ENCODE measurements around the gene PITPNM2.

The PITPNM2 gene

DNA sequence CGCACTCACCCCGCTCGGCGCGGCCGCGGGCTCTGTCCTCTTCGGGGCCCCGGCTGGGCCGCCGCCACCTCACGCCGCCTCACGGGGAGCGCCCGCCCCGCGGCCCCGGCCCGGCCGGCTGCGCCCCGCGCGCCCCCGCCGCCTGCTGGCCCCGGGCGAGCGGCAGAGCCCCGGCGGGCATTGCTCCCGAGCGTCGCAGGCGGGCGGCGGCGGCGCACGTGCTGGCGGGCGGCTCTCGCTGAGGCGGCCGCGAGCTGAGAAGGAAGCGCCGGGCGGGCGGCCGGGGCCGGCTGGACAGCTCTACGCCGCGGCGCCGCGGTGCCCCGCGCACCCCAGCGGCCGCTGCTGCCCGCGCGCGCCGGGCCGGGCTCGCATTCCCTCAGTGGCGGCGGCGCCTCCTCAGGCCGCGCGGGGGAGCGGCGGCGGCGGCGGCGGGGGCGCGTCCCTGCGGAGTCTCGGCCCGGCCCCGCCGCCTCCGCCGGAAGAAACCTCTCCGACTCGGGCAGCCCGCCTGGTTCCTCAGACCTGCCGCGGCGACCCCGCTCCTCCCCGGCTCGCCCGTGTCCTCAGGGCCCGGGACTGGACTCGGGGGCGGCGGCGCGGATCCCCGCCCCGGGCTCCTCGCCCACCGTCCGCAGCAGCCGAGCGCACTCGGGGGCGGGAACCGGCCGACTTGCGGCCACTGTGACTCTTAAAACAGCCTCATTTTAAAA is at the start of gene PITPNM2:
PITPNM2 (minus strand) TSS at position 347 of the 713 bp plus-strand sequence. CDS start 116,500 bp downstream, outside the sequence.
- H3K27ac ChIP-seq, result peak within 1 kb of the TSS; percentile 29
- no peak for DNase-seq (ENCODE audit: low read depth, low spot score)

DNA sequence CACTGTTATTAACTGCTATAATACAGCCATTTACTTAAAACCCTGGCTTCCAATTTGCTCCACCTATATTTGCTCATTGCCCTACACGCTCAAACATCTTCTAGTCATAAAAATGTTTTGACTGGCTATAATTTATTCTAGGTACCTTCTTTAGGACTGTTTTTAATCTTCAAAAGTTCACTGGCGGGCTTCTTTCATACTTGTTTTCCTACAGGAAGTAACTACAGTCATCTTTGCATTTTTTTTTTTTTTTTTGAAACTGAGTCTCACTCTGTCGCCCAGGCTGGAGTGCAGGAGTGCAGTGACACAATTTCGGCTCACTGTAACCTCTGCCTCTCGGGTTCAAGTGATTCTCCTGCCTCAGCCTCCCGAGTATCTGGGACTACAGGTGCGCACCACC is 49.5 kb upstream of the PITPNM2 start:
- H3K27ac ChIP-seq, result no peak overlapping the region
- no peak for DNase-seq (ENCODE audit: low read depth, low spot score)

DNA sequence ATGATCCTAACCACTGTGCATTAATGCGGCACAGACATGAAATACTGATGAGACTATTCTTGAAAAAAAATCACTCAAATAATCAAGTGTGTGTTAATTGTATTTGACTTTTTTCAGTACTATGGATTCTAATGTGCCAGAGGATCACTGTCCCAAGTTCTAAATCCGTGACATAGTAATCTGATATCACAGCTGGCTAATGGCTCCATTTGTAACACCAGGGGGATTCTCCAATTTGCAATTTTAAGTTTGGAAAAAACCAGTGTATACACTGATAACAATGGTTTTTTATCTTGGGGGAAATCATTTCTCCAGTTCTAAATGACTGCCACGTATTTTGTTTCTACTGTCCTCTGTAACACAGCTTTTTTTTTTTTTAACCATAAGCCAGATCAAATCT is 49.0 kb upstream of the PITPNM2 start:
- DNase-seq (ENCODE audit: low read depth, low spot score), result no peak
- no peak overlapping the region for H3K27ac ChIP-seq

DNA sequence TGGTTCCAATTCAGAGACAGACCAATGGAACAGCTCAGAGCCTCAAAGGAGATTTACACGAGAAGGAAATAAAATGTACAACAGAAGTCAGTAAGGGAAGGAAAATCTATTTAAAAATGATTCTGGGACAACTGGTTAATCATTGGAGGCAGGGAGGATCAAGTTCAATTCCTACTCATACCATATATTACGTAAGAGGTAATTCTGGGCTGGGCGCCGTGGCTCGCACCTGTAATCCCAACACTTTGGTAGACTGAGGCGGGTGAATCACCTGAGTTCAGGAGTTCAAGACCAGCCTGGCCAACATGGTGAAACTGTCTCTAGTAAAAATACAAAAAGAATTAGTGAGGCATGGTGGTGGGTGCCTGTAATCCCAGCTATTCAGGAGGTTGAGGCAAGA is 36.7 kb upstream of the PITPNM2 start:
- H3K27ac ChIP-seq, result no peak overlapping the region
- DNase-seq (ENCODE audit: low read depth, low spot score), result no peak

DNA sequence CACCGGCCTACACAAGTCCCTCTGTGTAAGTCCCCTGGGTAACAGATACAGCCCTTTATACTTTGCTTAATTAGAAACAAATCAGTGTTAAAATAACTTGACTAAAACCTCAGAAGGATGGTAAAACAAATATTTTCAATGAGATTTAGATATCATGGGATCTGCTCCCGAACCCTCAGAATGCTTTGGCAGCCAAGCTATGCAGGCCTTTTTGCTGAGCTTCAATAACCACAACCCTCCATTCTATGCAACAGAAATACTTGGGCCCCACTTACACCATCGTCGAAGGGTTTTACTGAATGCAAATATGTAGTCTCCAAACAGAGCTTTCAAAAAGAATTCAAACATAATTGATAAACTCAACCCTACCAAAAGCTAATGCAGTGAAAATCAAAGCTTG is 29.3 kb upstream of the PITPNM2 start:
- no peak for DNase-seq (ENCODE audit: low read depth, low spot score)
- no peak overlapping the region for H3K27ac ChIP-seq

DNA sequence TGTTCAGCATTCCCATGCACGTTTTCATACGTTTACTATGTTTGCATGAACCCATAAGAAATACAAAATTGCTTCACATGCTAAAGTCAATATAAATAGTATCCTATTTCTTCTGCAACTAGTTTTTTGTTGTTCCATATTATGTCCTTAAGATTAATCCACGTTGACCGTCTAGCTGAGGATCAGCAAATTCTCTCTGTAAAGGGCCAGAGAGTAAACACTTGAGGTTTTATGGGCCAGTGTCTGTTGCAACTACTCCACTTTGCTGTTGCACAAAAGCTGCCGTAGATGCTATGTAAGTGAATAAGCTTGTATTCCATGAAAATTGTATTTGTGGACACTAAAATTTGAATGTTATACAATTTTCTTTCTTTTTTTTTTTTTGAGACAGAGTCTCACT is 21.1 kb upstream of the PITPNM2 start:
- no peak overlapping the region for H3K27ac ChIP-seq
- no peak for DNase-seq (ENCODE audit: low read depth, low spot score)

DNA sequence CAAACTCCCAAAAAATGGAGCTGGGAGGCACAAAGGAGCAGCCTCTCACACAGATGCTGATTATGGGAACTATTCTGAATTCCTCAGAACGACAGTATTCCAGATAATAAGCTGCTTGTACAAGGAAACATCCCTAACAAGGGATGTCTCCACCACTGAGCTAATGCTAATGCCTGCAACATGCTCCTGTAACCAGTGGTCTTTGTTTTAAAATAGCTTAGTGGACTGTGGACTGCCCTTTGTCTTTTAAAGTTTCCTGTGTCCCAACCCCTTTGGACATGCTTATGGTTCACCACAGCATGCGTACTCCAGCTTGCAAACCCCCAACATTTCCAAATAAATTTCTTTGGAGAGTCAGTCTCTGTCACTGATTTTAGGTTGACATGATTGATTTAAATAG is 16.4 kb upstream of the PITPNM2 start:
- H3K27ac ChIP-seq, result no peak overlapping the region
- DNase-seq (ENCODE audit: low read depth, low spot score), result no peak

DNA sequence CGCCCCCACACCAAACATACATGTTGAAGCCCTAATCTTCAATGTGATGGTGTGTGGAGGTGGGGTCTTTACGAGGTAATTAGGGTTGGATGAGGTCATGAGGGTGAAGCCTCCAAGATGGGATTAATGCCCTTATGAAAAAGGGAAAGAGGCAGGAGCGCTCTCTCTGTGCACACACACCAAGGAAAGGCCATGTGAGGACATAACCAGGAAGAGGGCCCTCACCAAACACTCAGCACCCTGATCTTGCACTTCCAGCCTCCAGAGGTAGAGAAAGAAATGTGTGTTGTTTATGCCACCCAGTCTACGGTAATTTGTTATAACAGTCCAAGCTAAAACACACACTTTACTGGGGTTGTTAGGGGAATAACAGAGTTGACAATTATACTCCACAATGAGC is 14.6 kb upstream of the PITPNM2 start:
- H3K27ac ChIP-seq, result no peak overlapping the region
- no peak for DNase-seq (ENCODE audit: low read depth, low spot score)

DNA sequence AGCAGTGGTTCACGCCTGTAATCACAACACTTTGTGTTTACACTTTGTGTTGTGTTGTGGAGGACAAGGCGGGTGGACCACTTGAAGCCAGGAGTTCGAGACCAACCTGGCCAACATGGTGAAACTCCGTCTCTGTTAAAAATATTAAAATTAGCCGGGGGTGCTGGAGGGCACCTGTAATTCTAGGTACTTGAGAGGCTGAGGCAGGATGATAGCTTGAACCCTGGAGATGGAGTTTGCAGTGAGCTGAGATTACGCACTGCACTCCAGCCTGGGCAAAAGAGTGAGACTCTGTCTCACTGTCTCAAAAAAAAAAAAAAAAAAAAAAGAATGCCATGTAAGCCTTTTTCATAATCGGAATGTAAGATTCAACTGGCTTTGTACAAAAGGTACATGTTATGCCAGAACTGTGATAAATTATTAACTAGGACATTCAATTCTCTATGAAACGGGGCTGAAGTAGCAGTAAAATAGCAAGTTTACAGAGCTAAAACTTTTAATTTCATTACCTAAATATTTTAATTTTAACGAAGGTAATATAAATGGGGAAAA is 13.9 kb upstream of the PITPNM2 start:
- no peak for DNase-seq (ENCODE audit: low read depth, low spot score)
- H3K27ac ChIP-seq, result no peak overlapping the region

DNA sequence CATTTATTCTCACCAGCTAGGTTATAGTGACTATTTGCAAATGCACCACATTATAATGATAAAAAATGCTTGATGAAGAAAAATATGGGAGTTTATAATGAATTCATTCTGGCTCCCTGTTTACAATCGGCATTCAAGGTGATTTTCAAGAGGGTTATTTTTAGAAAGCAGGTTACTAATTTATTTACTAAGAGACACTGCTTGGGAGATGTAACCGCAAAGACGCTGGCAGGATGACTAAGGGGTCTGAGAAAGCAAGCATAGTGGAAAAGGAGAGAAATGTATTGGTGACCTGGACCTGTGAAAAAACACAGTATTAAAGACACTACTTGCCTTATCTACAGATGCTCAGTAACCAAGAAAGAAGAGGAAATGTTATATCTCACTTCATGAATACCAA is 13.3 kb upstream of the PITPNM2 start:
- DNase-seq (ENCODE audit: low read depth, low spot score), result no peak
- no peak overlapping the region for H3K27ac ChIP-seq

DNA sequence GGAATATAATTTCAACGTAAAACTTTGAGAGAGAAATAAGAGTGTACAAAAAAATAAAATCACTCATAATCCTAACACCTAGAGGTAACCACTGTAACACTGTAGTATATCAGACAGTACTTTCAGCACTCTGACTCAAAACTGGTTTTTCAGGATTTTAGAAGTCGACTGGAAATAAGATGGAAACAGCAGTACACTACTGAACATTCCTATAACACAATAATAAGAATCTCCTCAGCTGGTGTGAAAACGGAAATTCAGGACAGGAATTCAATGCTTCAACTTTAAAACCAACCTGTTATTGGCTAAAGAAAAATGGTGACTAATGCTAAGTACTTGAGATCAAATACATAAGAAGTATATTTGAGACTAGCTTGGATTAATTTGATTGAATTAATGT is 12.3 kb upstream of the PITPNM2 start:
- peak; percentile 34 for DNase-seq (ENCODE audit: low read depth, low spot score)
- H3K27ac ChIP-seq, result peak overlapping the region; percentile 33

DNA sequence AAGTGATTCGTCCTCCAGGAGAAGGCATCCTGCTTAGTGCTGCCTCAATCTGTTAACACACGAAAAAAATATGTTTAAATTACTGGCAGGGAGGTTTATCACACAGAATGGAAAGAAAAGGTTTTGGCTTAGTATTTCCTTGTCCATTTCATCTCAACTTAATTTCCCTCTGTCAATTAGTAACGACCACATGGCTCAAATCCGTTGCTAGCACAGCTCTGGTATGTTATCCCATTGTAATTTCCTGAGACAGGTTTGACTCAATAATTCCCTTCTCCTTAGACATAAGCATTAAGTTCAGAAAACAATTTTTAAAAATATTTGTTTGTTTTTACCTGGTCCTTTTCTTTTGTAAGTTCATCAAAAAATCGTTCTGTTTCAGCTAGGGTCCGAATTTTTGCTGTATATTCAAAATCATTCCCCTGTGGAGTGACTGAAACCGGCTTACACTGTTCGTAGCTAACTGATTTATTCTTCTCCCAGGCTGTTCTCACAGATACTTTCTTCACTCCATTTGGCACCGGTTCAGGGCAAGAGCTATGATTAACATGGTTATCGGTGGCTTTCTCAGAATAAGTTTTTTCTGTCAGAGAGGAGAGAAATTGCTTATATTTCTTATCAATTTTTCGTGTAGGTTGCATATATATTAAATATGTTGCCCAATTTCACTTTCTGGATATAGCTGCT is 10.1 kb upstream of the PITPNM2 start:
- no peak for DNase-seq (ENCODE audit: low read depth, low spot score)
- no peak overlapping the region for H3K27ac ChIP-seq

DNA sequence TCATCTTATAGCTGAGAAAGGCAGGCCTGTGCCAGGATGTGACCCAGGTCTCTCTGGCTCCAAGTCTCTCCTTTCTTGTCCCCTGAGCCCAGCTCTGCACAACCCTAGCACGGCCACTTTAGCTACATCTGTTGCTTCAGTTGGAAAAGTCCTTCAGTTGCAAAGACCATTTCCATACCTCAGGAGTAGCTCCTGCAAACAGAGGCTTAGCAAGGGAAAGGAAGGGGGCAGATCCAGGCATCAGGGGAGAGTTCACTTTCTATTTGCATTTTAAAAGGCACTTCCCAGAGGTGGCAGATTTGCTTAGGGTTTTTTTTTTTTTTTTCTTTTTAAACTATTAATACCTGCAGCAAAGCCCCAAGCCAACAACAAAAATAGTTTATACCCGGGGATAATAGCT is 3.0 kb upstream of the PITPNM2 start:
- H3K27ac ChIP-seq, result no peak overlapping the region
- no peak for DNase-seq (ENCODE audit: low read depth, low spot score)

DNA sequence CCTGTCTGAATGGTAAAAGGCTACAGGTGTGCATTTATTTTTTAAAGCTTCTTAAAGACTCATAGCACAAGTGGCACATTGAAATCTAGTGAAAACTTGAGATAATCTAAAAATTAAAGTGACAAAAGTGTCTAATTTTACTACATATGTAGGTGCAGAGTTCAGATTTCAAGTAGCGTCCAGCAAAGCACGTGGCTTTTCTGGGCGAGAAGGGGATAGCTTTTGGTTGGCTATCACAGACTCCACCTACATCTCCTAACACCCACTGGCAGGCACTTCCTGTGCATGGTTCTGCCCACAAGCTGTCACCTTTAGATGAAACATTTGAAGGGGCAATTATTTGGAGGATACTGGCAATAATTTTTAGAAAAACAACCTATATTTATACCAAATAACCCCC is 1.9 kb upstream of the PITPNM2 start:
- H3K27ac ChIP-seq, result no peak overlapping the region
- DNase-seq (ENCODE audit: low read depth, low spot score), result no peak

DNA sequence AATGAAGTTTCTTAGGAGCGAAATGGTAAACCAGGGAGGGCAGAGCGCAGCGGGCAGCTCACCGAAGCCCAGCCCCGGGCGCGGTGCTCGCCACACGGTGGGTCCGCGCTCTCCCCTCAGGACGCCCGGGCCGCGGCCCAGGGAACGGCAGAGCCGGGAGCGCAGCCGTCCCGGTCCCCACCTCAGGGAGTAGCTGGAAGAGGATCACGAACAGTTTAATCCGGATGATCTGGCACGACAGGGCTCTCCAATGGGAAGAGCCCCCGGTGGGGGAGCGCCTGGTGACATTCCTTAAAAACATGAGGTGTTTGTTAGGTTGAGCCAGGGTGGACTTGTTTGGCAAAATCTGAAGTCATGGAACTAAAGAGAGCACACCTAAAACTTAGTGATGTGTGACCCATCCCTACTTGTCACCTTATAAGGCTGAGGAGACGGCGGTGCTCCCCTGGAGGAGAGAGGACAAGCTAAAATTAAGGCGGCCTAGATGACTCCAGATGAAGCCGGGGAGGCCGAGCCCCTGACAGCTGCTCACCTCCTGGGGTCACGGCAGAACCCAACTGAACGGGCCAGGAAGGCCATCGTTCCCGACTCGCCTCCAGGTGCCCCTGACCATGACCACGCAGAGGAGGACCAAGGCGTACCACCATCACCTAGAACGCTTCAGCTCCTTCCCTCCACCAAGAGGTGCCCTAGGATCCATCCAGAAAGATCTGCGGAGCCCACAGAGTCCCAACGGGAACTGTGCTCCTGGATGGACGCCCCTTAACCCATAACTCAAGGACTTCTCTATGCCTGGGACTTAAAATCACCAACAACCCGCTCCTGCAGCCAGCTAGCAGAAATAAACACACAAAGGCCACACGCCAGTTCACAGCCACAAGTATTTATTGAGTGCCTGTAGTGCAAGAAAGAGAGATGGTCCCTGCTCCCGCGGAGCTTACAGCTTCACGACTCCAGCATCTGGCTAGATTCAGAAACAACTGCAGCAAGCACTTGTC is 866 bp upstream of the PITPNM2 start:
- H3K27ac ChIP-seq, result peak overlapping the region; percentile 29

DNA sequence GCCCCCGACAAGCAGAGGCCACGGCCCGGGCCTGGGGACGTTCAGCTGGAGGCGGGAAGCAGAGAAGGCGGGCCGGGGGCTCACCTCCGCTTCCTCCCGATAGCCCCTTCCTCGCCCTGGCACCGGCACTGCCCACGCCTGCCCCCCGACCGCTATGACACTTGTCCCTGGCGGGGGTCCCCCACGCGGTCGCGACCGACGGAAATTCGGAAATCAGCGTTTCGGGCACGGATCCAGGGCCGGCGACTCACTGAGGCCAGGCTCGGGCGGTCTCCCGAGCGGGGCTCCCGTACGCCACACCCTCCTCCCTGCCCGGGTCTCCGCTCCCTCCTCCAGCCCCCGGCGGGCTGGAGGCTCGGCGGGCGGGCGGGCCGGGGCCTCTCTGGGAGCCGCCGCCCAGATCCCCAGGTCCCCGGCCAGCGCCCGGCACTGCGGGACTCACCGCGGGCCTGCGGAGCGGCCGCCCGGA is 581 bp downstream of the PITPNM2 start:
- no peak for DNase-seq (ENCODE audit: low read depth, low spot score)

More for the DNA sequence above, 866 bp upstream of the PITPNM2 start:
- DNase-seq (ENCODE audit: low read depth, low spot score), result no peak

DNA sequence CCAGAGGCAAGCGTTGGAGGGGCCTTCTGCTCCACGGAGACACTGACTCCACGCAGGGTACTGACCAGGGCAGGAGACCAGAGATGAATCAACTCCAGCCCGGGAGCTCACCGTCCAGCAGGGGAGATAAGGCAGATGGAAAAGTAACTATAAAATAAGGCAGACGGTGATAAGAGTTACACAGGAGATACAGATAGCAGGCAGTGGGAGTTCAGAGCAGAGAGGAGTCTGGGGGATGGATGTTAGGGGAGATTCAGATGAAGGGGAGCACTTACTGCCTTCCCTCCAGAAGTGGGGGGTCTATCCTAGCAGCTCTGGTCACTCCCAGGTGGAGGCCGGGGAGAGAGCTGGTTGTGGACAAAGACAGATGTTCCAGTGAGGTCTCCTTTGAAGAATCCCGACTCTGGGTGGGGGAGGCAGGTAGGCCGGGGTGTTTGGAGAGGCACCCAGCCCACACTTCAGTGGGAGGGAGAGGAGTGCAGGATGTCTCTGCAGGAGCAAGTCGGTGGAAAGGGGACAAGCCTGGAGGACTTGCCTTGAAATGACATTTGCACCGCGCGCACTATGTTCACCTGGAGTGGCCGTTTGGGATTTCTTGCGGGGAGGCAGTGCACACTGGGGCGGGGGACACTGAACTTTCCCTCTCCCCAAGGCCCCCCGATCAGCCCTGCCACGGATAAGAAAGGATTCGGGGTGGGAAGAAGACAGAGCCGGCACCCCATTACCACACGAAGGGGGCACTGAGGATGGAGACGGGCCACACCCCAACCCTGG is 1.2 kb downstream of the PITPNM2 start:
- no peak for DNase-seq (ENCODE audit: low read depth, low spot score)
- H3K27ac ChIP-seq, result no peak overlapping the region

More for the DNA sequence above, 581 bp downstream of the PITPNM2 start:
- H3K27ac ChIP-seq, result no peak overlapping the region

DNA sequence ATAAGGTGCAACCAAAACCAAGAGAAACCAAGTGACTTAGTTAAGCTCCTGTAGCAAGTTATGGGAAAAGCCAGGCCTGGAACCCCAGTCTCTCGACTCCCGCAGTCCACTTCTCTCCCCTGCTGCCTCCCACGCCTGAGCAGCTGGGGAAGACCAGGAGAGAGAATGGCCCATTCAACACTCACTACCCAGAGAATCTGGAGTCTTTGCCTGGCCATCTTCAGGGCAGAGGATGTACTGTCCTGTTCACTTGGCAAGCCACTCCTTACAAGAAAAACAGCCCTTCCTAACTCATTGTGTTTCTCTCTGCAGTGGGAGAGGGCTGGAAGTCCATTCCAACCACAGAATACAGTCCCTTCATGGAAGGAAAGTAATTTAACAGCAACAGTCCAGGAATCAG is 1.8 kb downstream of the PITPNM2 start:
- no peak for DNase-seq (ENCODE audit: low read depth, low spot score)
- no peak overlapping the region for H3K27ac ChIP-seq

DNA sequence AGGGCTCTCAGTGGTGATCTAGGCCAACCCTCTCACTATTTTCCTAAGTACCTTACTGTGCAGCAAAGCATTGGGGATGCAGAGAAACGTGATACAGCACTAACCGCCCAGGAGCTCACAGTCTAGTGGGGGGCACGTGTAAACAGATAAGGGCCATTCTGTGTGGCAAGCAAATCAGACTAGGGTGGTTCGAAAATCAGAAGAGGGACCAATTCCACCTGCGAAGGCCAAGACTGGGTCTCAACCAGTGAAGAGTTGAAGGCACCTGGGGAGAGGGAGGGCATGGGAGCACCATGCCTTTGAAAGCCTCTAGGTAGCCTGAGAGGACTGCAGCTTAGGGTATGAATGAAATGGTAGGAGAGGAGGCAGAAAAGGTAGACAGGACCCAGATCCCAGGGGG is 2.2 kb downstream of the PITPNM2 start:
- no peak overlapping the region for H3K27ac ChIP-seq
- DNase-seq (ENCODE audit: low read depth, low spot score), result no peak

DNA sequence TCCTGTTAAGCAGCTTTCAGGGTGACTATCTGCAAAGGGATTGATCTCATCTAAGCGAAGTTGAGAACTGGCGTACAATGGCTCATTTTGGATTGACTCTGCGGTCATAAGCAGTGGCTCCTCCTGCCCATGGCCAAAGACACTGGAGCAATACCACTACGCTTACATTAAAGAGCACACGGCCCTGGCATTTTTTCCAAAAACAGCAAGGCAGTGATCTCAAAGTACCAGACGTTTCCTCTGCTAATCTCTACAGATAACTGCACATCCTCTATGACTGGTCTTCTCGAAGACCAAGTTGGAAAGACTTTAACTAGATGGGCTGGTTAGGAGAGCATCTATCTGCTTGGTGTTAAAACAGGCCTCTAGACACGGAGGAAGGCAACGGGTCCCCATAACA is 2.7 kb downstream of the PITPNM2 start:
- DNase-seq (ENCODE audit: low read depth, low spot score), result no peak
- H3K27ac ChIP-seq, result no peak overlapping the region
